Measurements from ENCODE around the gene FECH. TPM values are rescaled to one million over a fixed set of nuclear protein-coding genes. Genes with fewer than 3 reads are reported as not detected.

Gene FECH
- 33.0 TPM for total RNA-seq

- intact Hi-C loops (cut with DNase I): loop anchor here (5.0 kb wide), 2 partner anchors 36 to 89 kb away; partner anchors contain the start of gene NARS1
- peaks cover 0 to 8% of the 10 kb centered on the region in 2 donors for H3K36me3 ChIP-seq
- peak in 1 of 3 experiments; percentile 6 for TF ChIP-seq CTCF (IDR thresholded peaks at IDR 0.05)
- peak within 1 kb of the TSS; percentile 83 to 90 for H3K4me3 ChIP-seq
- peak; percentile 26 to 89 for DNase-seq (ENCODE audit: low spot score in 2 of 2)
- no peaks in the 10 kb centered on the region for H3K27me3 ChIP-seq
- peaks cover 5 to 15% of the 10 kb centered on the region in 2 donors for H3K4me1 ChIP-seq
- H3K9me3 ChIP-seq: no peaks in the 10 kb centered on the region
- H3K27ac ChIP-seq: peak within 1 kb of the TSS; percentile 81 to 87
Observed at GRCh38 chr18:57586251-57587049, at the start of gene FECH. Gene FECH, minus strand, starts transcription at chr18:57586702. Its CDS starts 82 bp downstream, at chr18:57586620.

GRCh38 chr18:57635003-57635822 lies 48.7 kb upstream of the FECH start:
- no peak for DNase-seq (ENCODE audit: low spot score in 2 of 2)
- Histone ChIP-seq H3K36me3 (no peaks in the 10 kb centered on the region), H3K4me1 (no peaks in the 10 kb centered on the region), H3K9me3 (no peaks in the 10 kb centered on the region), H3K27me3 (no peaks in the 10 kb centered on the region), H3K27ac (peak overlapping the region in 1 of 2 donors; percentile 27), H3K4me3 (no peak overlapping the region)
- TF ChIP-seq CTCF (IDR thresholded peaks at IDR 0.05): no peak
- intact Hi-C loops (cut with DNase I): no loop called here

- TF ChIP-seq CTCF (IDR thresholded peaks at IDR 0.05): no peak
- no peaks in the 10 kb centered on the region for H3K9me3 ChIP-seq
- peak in 1 of 2 donors; percentile 28 for DNase-seq (ENCODE audit: low spot score in 2 of 2)
- H3K27me3 ChIP-seq: no peaks in the 10 kb centered on the region
- H3K4me1 ChIP-seq: no peaks in the 10 kb centered on the region
- intact Hi-C loops (cut with DNase I): loop anchor here (2.0 kb wide), 2 partner anchors 171 to 251 kb away; partner anchors contain the start of gene ATP8B1
- H3K27ac ChIP-seq: no peak overlapping the region
- H3K36me3 ChIP-seq: no peaks in the 10 kb centered on the region
- peak overlapping the region in 1 of 2 donors; percentile 90 for H3K4me3 ChIP-seq
Observed at GRCh38 chr18:57631697-57632096, 45.2 kb upstream of the FECH start.

- Histone ChIP-seq H3K27ac (peak overlapping the region; percentile 58 to 71), H3K4me1 (no peaks in the 10 kb centered on the region), H3K27me3 (no peaks in the 10 kb centered on the region), H3K36me3 (no peaks in the 10 kb centered on the region), H3K9me3 (no peaks in the 10 kb centered on the region), H3K4me3 (peak overlapping the region; percentile 67 to 90)
- intact Hi-C loops (cut with DNase I): loop anchor here (1.0 to 2.0 kb wide), 3 partner anchors 10 to 252 kb away; partner anchors contain the start of genes ATP8B1 and NARS1
- no peak for TF ChIP-seq CTCF (IDR thresholded peaks at IDR 0.05)
- no peak for DNase-seq (ENCODE audit: low spot score in 2 of 2)
Observed at GRCh38 chr18:57630754-57631595, 44.5 kb upstream of the FECH start.
